ENCODE data around the gene ORC6. TPM values are rescaled to one million over a fixed set of nuclear protein-coding genes. Genes with fewer than 3 reads are reported as not detected.

ORC6 gene
- total RNA-seq, 1 donor from 2014 or later: 1.4 TPM

- intact Hi-C loops (cut with micrococcal nuclease): no loop called here
- Histone ChIP-seq H3K27ac (replicated peaks) (no peak overlapping the region), H3K4me1 (peaks cover 84% of the 10 kb centered on the region), H3K9me3 (replicated peaks) (no peaks in the 10 kb centered on the region), H3K27me3 (ENCODE audit: low read depth) (no peaks in the 10 kb centered on the region), H3K4me3 (peak overlapping the region; percentile 90), H3K36me3 (no peaks in the 10 kb centered on the region)
- DNase-seq: no peak
- TF ChIP-seq, protein P1, sequence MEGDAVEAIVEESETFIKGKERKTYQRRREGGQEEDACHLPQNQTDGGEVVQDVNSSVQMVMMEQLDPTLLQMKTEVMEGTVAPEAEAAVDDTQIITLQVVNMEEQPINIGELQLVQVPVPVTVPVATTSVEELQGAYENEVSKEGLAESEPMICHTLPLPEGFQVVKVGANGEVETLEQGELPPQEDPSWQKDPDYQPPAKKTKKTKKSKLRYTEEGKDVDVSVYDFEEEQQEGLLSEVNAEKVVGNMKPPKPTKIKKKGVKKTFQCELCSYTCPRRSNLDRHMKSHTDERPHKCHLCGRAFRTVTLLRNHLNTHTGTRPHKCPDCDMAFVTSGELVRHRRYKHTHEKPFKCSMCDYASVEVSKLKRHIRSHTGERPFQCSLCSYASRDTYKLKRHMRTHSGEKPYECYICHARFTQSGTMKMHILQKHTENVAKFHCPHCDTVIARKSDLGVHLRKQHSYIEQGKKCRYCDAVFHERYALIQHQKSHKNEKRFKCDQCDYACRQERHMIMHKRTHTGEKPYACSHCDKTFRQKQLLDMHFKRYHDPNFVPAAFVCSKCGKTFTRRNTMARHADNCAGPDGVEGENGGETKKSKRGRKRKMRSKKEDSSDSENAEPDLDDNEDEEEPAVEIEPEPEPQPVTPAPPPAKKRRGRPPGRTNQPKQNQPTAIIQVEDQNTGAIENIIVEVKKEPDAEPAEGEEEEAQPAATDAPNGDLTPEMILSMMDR (IDR thresholded peaks at IDR 0.05; ENCODE audit: borderline replicate concordance): no peak
Observed at GRCh38 chr16:46687486-46687885, 2.0 kb upstream of the ORC6 start.

DNA sequence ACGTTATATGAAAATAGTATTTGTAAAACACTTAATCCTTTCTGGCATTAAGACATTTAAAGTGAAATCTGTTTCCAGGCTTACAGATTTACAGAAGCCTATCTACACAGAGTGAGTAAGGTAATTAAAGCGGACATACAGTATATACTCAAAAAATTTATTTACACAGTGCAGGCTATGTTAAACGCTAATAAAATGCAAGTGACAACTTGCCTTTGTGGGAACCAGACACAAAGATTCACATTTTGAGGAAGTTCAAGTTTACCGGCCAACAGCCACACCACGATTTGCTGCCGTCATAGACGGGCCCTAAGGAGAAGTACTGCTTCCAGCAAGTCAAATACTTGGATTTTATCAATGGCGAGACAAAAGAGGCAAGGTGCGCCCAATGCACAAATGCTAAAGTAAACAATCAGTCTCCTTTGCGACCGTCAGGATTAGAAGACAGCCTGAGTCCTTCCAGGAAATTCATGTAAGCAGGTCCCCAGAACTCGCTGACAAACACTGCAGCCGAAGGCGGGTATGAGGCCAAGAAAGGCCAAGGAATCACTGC is 1.3 kb upstream of the ORC6 start:
- intact Hi-C loops (cut with micrococcal nuclease): no loop called here
- H3K27ac ChIP-seq (replicated peaks): peak overlapping the region; percentile 94

DNA sequence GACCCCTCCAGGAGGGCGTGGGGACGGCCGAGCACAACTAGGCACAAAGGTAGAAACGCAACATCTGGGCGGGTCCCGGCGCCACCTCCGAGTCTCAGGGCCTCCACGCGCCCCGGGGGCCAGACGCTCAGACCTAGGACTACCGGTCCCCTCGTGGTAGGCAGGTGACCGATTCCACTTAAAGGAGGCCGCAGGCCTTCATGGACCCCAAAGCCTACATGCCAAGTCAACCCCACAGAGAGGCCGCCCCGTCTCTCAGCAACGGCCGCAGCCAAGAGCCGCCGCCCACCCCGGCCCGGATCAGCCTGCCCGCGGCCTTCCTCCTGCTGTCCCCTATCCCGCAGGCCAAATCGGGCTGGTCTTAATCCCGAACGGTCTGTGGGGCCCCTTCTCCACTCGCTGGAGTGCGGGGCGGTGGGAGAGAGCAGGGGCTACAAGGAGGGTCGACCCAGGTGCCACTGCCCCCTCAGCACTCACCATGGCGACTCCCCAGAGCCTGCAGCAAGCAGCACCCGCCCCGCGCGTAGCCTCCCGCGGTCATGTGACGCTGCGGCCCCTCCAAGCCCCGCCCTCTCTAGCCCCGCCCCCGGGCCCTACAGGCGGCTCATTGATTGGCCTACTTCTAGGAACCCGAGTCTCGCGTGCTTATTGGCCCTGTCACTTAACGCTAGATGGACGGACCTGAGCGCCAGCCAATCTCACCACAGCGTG is 650 bp upstream of the ORC6 start, which contains the start of gene VPS35:
Gene VPS35 (minus strand): TSS at position 525 of the 711 bp plus-strand sequence. CDS start 45 bp downstream, at position 480.
- peak within 1 kb of the TSS; percentile 94 for H3K27ac ChIP-seq (replicated peaks)
- H3K27me3 ChIP-seq (ENCODE audit: low read depth): no peaks in the 10 kb centered on the region
- TF ChIP-seq, protein P1 (IDR thresholded peaks at IDR 0.05; ENCODE audit: borderline replicate concordance): no peak
- intact Hi-C loops (cut with micrococcal nuclease): no loop called here
- no peaks in the 10 kb centered on the region for H3K9me3 ChIP-seq (replicated peaks)
- peak within 1 kb of the TSS; percentile 90 for H3K4me3 ChIP-seq
- DNase-seq: peak; percentile 100
- H3K4me1 ChIP-seq: peaks cover 72% of the 10 kb centered on the region
- H3K36me3 ChIP-seq: no peaks in the 10 kb centered on the region

More for the DNA sequence above, 1.3 kb upstream of the ORC6 start:
- no peaks in the 10 kb centered on the region for H3K36me3 ChIP-seq
- H3K27me3 ChIP-seq (ENCODE audit: low read depth): no peaks in the 10 kb centered on the region
- DNase-seq: peak; percentile 25
- H3K4me3 ChIP-seq: peak overlapping the region; percentile 90
- peaks cover 79% of the 10 kb centered on the region for H3K4me1 ChIP-seq
- TF ChIP-seq, protein P1 (IDR thresholded peaks at IDR 0.05; ENCODE audit: borderline replicate concordance): no peak
- H3K9me3 ChIP-seq (replicated peaks): no peaks in the 10 kb centered on the region

- Histone ChIP-seq H3K27me3 (ENCODE audit: low read depth) (no peaks in the 10 kb centered on the region), H3K27ac (replicated peaks) (peak overlapping the region; percentile 94), H3K36me3 (no peaks in the 10 kb centered on the region), H3K9me3 (replicated peaks) (no peaks in the 10 kb centered on the region), H3K4me1 (peaks cover 65% of the 10 kb centered on the region), H3K4me3 (peak overlapping the region; percentile 90)
- TF ChIP-seq, protein P1 (IDR thresholded peaks at IDR 0.05; ENCODE audit: borderline replicate concordance): no peak
- no peak for DNase-seq
- intact Hi-C loops (cut with micrococcal nuclease): no loop called here
Observed at GRCh38 chr16:46690281-46691178, 1.1 kb downstream of the ORC6 start.

GRCh38 chr16:46691726-46692125 is 2.3 kb downstream of the ORC6 start:
- TF ChIP-seq, protein P1 (IDR thresholded peaks at IDR 0.05; ENCODE audit: borderline replicate concordance): no peak
- no peaks in the 10 kb centered on the region for H3K9me3 ChIP-seq (replicated peaks)
- intact Hi-C loops (cut with micrococcal nuclease): no loop called here
- H3K27me3 ChIP-seq (ENCODE audit: low read depth): no peaks in the 10 kb centered on the region
- DNase-seq: no peak
- peaks cover 65% of the 10 kb centered on the region for H3K4me1 ChIP-seq
- no peaks in the 10 kb centered on the region for H3K36me3 ChIP-seq
- no peak overlapping the region for H3K4me3 ChIP-seq
- no peak overlapping the region for H3K27ac ChIP-seq (replicated peaks)

Data from left ventricle myocardium inferior (tissue), 1 donor.